ENCODE data around the gene HTR7. TPM values are rescaled to one million over a fixed set of nuclear protein-coding genes. Genes with fewer than 3 reads are reported as not detected.
A peak's percentile ranks its signal among the peaks of the same experiment; 100 is the strongest.
"Not testable (repeated sequence)": the region's sequence is repeated elsewhere in the genome, so short reads cannot be mapped to it uniquely, and the experiment has no call there.

The HTR7 gene
- total RNA-seq, 1 experiment from 2014 or later = not detected

GRCh38 chr10:90884431-90884830, 26.6 kb upstream of the HTR7 start:
- intact Hi-C loops (cut with micrococcal nuclease; ENCODE audit: unreplicated experiment) = no loop called here
- Histone ChIP-seq H3K36me3 (ENCODE audit: insufficient read depth, low read length, poor library complexity, severe bottlenecking) (peaks cover 46% of the 10 kb centered on the region), H3K27ac (ENCODE audit: low read depth, low read length, poor library complexity, severe bottlenecking) (no peak overlapping the region), H3K4me1 (ENCODE audit: insufficient read depth, low read length, poor library complexity, severe bottlenecking) (no peaks in the 10 kb centered on the region), H3K4me3 (ENCODE audit: low read depth, low read length, poor library complexity, severe bottlenecking) (no peak overlapping the region), H3K27me3 (replicated peaks; ENCODE audit: insufficient read depth, low read depth, low read length, poor library complexity) (no peaks in the 10 kb centered on the region), H3K9me3 (ENCODE audit: low read depth, low read length, poor library complexity, severe bottlenecking) (no peaks in the 10 kb centered on the region)
- ChIA-PET CTCF (no interaction called here), POLR2A (ENCODE audit: low non-redundant PET) (no interaction called here)
- no peak for DNase-seq (ENCODE audit: low spot score)
- no TSS peak for BruUV-seq (replicated peaks)
- TF ChIP-seq, protein P1, sequence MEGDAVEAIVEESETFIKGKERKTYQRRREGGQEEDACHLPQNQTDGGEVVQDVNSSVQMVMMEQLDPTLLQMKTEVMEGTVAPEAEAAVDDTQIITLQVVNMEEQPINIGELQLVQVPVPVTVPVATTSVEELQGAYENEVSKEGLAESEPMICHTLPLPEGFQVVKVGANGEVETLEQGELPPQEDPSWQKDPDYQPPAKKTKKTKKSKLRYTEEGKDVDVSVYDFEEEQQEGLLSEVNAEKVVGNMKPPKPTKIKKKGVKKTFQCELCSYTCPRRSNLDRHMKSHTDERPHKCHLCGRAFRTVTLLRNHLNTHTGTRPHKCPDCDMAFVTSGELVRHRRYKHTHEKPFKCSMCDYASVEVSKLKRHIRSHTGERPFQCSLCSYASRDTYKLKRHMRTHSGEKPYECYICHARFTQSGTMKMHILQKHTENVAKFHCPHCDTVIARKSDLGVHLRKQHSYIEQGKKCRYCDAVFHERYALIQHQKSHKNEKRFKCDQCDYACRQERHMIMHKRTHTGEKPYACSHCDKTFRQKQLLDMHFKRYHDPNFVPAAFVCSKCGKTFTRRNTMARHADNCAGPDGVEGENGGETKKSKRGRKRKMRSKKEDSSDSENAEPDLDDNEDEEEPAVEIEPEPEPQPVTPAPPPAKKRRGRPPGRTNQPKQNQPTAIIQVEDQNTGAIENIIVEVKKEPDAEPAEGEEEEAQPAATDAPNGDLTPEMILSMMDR (conservative IDR thresholded peaks at IDR 0.05; ENCODE audit: low read depth, low read length) = no peak
- TF ChIP-seq EZH2 (IDR thresholded peaks at IDR 0.05; ENCODE audit: borderline replicate concordance, low read depth, low read length, poor library complexity, severe bottlenecking) = no peak

DNA sequence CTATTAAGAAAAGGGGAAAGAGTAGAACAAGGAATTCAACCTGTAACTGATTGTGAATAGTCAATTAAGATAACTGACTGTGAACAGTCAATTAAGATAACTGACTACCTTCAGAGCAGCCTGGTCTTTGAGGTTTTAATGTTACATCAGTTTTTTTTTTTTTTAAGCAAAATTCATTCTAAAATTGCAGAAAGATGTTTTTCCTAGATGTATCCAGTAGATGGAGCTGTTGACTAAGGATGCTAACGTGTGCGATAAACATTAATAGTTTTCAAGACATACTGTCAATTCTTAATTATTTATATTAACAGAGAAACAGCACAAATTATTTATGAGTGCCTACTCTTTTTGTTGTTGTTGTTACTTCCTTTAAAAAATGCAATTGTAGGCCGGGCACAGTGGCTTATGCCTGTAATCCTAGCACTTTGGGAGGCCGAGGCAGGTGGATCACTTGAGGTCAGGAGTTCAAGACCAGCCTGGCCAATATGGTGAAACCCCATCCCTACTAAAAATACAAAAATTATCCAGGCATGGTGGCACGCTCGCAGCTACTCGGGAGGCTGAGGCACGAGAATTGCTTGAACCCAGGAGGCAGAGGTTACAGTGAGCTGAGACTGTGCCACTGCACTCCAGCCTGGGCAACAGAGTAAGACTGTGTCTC, 22.4 kb upstream of the HTR7 start:
- peak; percentile 53 for DNase-seq (ENCODE audit: low spot score)
- H3K4me1 ChIP-seq (ENCODE audit: insufficient read depth, low read length, poor library complexity, severe bottlenecking); BruUV-seq (replicated peaks); H3K27me3 ChIP-seq (replicated peaks; ENCODE audit: insufficient read depth, low read depth, low read length, poor library complexity); POLR2A ChIA-PET (ENCODE audit: low non-redundant PET); intact Hi-C loops (cut with micrococcal nuclease; ENCODE audit: unreplicated experiment); H3K4me3 ChIP-seq (ENCODE audit: low read depth, low read length, poor library complexity, severe bottlenecking); H3K9me3 ChIP-seq (ENCODE audit: low read depth, low read length, poor library complexity, severe bottlenecking); H3K27ac ChIP-seq (ENCODE audit: low read depth, low read length, poor library complexity, severe bottlenecking): not testable (repeated sequence)
- CTCF ChIA-PET = interaction anchor here (0.5 to 0.7 kb wide), 3 partner anchors 17 to 754 kb away, joined by 3 to 5 read pairs (median 4); no protein-coding TSS in a partner anchor
- peaks cover 41% of the 10 kb centered on the region for H3K36me3 ChIP-seq (ENCODE audit: insufficient read depth, low read length, poor library complexity, severe bottlenecking)
- TF ChIP-seq, protein P1 (conservative IDR thresholded peaks at IDR 0.05; ENCODE audit: low read depth, low read length) = peak; percentile 69

GRCh38 chr10:90879062-90879461, 21.2 kb upstream of the HTR7 start:
- Histone ChIP-seq H3K27me3 (replicated peaks; ENCODE audit: insufficient read depth, low read depth, low read length, poor library complexity) (no peaks in the 10 kb centered on the region), H3K27ac (ENCODE audit: low read depth, low read length, poor library complexity, severe bottlenecking) (no peak overlapping the region), H3K4me1 (ENCODE audit: insufficient read depth, low read length, poor library complexity, severe bottlenecking) (no peaks in the 10 kb centered on the region), H3K4me3 (ENCODE audit: low read depth, low read length, poor library complexity, severe bottlenecking) (no peak overlapping the region), H3K9me3 (ENCODE audit: low read depth, low read length, poor library complexity, severe bottlenecking) (no peaks in the 10 kb centered on the region), H3K36me3 (ENCODE audit: insufficient read depth, low read length, poor library complexity, severe bottlenecking) (peaks cover 41% of the 10 kb centered on the region)
- intact Hi-C loops (cut with micrococcal nuclease; ENCODE audit: unreplicated experiment) = no loop called here
- TF ChIP-seq, protein P1 (conservative IDR thresholded peaks at IDR 0.05; ENCODE audit: low read depth, low read length) = no peak
- no peak for TF ChIP-seq EZH2 (IDR thresholded peaks at IDR 0.05; ENCODE audit: borderline replicate concordance, low read depth, low read length, poor library complexity, severe bottlenecking)
- ChIA-PET POLR2A (ENCODE audit: low non-redundant PET) (no interaction called here), CTCF (no interaction called here)
- DNase-seq (ENCODE audit: low spot score) = no peak
- no TSS peak for BruUV-seq (replicated peaks)

All from A673 (cell line).